H1 (cell line): ENCODE data around the gene CMYA5. TPM values are rescaled to one million over a fixed set of nuclear protein-coding genes. Genes with fewer than 3 reads are reported as not detected.

Experiments used
- CTCF ChIA-PET: fragments of 300-600 bp; sonication (Branson Sonifier 250); formaldehyde crosslinking; loops from one replicate; lab custom pipeline; 2021; ENCODE audit not compliant: partially characterized antibody; lab: Charles Lee
- POLR2A ChIA-PET: fragments of 300-600 bp; sonication (Branson Sonifier 250); formaldehyde crosslinking; loops from one replicate; lab custom pipeline; 2021; ENCODE audit warnings: inconsistent platforms; ENCODE audit not compliant: partially characterized antibody; lab: Charles Lee
- DNase-seq, 2 experiments: peaks; one replicate each; pipeline versions ENCODE4 v3.0.0 to v3.0.0-alpha.2; 2010 to 2022; ENCODE audit warnings: low spot score in 2 of 2, low read depth in 1 of 2, mixed read lengths in 1 of 2
- FAIRE-seq: peaks from 2 replicates; lab custom pipeline; 2011; peaks lifted over from hg19 to GRCh38; lab: Jason Lieb, UNC
- H2AFZ ChIP-seq: 2 replicates; pipeline ENCODE4 v1.8.1; 2012; ENCODE audit warnings: low read length, inconsistent platforms
- H2AK5ac ChIP-seq: 2 replicates; pipeline ENCODE4 v1.6.1; 2013; ENCODE audit warnings: low read depth, low read length
- H2BK120ac ChIP-seq: replicated peaks from 2 replicates; pipeline ENCODE3; 2013; ENCODE audit warnings: low read depth, low read length, inconsistent platforms
- H2BK12ac ChIP-seq: 2 replicates; pipeline ENCODE4 v1.6.1; 2013; ENCODE audit warnings: low read depth, low read length
- H2BK15ac ChIP-seq: 2 replicates; pipeline ENCODE4 v1.6.1; 2013; ENCODE audit warnings: low read length
- H2BK20ac ChIP-seq: 2 replicates; pipeline ENCODE4 v1.6.1; 2013; ENCODE audit warnings: low read length
- H2BK5ac ChIP-seq: 2 replicates; pipeline ENCODE4 v1.6.1; 2013; ENCODE audit warnings: low read depth, low read length
- H3K14ac ChIP-seq: 2 replicates; pipeline ENCODE4 v1.6.1; 2013; ENCODE audit warnings: inconsistent platforms; ENCODE audit not compliant: insufficient read length
- H3K18ac ChIP-seq: 2 replicates; pipeline ENCODE4 v1.6.1; 2013; ENCODE audit warnings: low read length; ENCODE audit errors: extremely low read depth
- H3K23ac ChIP-seq: 2 replicates; pipeline ENCODE4 v1.6.1; 2013; ENCODE audit warnings: inconsistent platforms; ENCODE audit not compliant: insufficient read length
- H3K23me2 ChIP-seq: 2 replicates; pipeline ENCODE4 v1.6.1; 2013; ENCODE audit warnings: low read depth, low read length
- H3K27ac ChIP-seq: 2 replicates; pipeline ENCODE4 v1.6.1; 2011; ENCODE audit warnings: low read depth, low read length, inconsistent platforms
- H3K27me3 ChIP-seq, 4 experiments: replicated peaks in 1 of 4; 1 replicate in 1 of 4; 2 replicates in 3 of 4; pipeline versions ENCODE4 v1.6.1 to v1.8.1; 2011 to 2013; ENCODE audit warnings: low read length in 3 of 4, mild to moderate bottlenecking in 3 of 4, inconsistent platforms in 2 of 4, mixed read lengths in 2 of 4, moderate library complexity in 1 of 4; ENCODE audit not compliant: control insufficient read depth in 3 of 4, insufficient read depth in 3 of 4; ENCODE audit errors: extremely low read depth in 1 of 4
- H3K36me3 ChIP-seq, 4 experiments: 2 replicates each; pipeline versions ENCODE4 v1.6.1 to v1.8.1; 2011 to 2013; ENCODE audit warnings: mild to moderate bottlenecking in 4 of 4, low read length in 3 of 4, moderate library complexity in 2 of 4, control low read depth in 1 of 4, inconsistent platforms in 1 of 4; ENCODE audit not compliant: insufficient read depth in 4 of 4, control insufficient read depth in 2 of 4
- H3K4ac ChIP-seq: replicated peaks from 2 replicates; pipeline ENCODE3; 2013; ENCODE audit warnings: low read length, low read depth, mixed read lengths, inconsistent platforms; ENCODE audit not compliant: insufficient read length
- H3K4me1 ChIP-seq, 4 experiments: replicated peaks in 1 of 4; 1 replicate in 1 of 4; 2 replicates in 3 of 4; pipeline versions ENCODE4 v1.6.1 to v1.8.1; 2011 to 2013; ENCODE audit warnings: low read length in 3 of 4, inconsistent platforms in 2 of 4, mixed read lengths in 1 of 4; ENCODE audit not compliant: insufficient read depth in 4 of 4, control insufficient read depth in 3 of 4
- H3K4me2 ChIP-seq, 2 experiments: 2 replicates each; pipeline versions ENCODE4 v1.6.1 to v1.8.1; 2011 to 2013; ENCODE audit warnings: low read depth in 2 of 2, low read length in 2 of 2, control low read depth in 1 of 2, inconsistent platforms in 1 of 2, mild to moderate bottlenecking in 1 of 2; ENCODE audit not compliant: insufficient read depth in 1 of 2
- H3K4me3 ChIP-seq, 4 experiments: fragments of 200-600, 300-600 bp in 1 of 4; sonication (generic), shearing (Covaris generic), sonication (Bioruptor Twin) in 1 of 4; 2 replicates each; pipeline versions ENCODE4 v1.5.1 to v1.8.1; 2011 to 2016; ENCODE audit warnings: low read length in 4 of 4, low read depth in 3 of 4, control low read depth in 2 of 4, inconsistent platforms in 2 of 4, mild to moderate bottlenecking in 2 of 4, mixed read lengths in 1 of 4, moderate library complexity in 1 of 4; ENCODE audit not compliant: insufficient read depth in 2 of 4; ENCODE audit errors: extremely low read depth in 1 of 4
- H3K56ac ChIP-seq: replicated peaks from 2 replicates; pipeline ENCODE3; 2013; ENCODE audit warnings: low read depth, mild to moderate bottlenecking, mixed read lengths, low read length, inconsistent platforms; ENCODE audit not compliant: insufficient read length
- H3K79me1 ChIP-seq: 2 replicates; pipeline ENCODE4 v1.6.1; 2013; ENCODE audit warnings: low read depth, low read length, control low read depth
- H3K79me2 ChIP-seq, 2 experiments: 2 replicates each; pipeline versions ENCODE4 v1.6.1 to v1.8.1; 2012 to 2013; ENCODE audit warnings: low read length in 2 of 2, mild to moderate bottlenecking in 2 of 2, inconsistent platforms in 1 of 2; ENCODE audit not compliant: insufficient read depth in 2 of 2, control insufficient read depth in 1 of 2
- H3K9ac ChIP-seq, 4 experiments: replicated peaks in 1 of 4; 1 replicate in 1 of 4; 2 replicates in 3 of 4; pipeline versions ENCODE4 v1.6.1 to v1.8.1; 2011 to 2013; ENCODE audit warnings: low read depth in 3 of 4, low read length in 3 of 4, control low read depth in 2 of 4, mild to moderate bottlenecking in 2 of 4, moderate library complexity in 2 of 4, inconsistent platforms in 1 of 4; ENCODE audit errors: extremely low read depth in 1 of 4
- H3K9me3 ChIP-seq, 2 experiments: 2 replicates each; pipeline versions ENCODE4 v1.6.1 to v1.8.1; 2012 to 2013; ENCODE audit warnings: mild to moderate bottlenecking in 2 of 2, moderate library complexity in 2 of 2, control low read depth in 1 of 2, inconsistent platforms in 1 of 2, low read depth in 1 of 2, low read length in 1 of 2, mixed read lengths in 1 of 2; ENCODE audit not compliant: insufficient read depth in 2 of 2
- H4K20me1 ChIP-seq, 2 experiments: replicated peaks in 1 of 2; 2 replicates each; pipeline versions ENCODE3 to v1.8.1; 2011 to 2013; ENCODE audit warnings: inconsistent platforms in 2 of 2, low read length in 2 of 2, mild to moderate bottlenecking in 1 of 2; ENCODE audit not compliant: insufficient read depth in 2 of 2, control insufficient read depth in 1 of 2
- H4K5ac ChIP-seq: 2 replicates; pipeline ENCODE4 v1.6.1; 2013; ENCODE audit warnings: low read length, low read depth, mixed read lengths, inconsistent platforms; ENCODE audit not compliant: insufficient read length
- H4K8ac ChIP-seq: 2 replicates; pipeline ENCODE4 v1.8.0; 2013; ENCODE audit warnings: mild to moderate bottlenecking, moderate library complexity, low read length, inconsistent platforms; ENCODE audit not compliant: insufficient read depth; ENCODE audit errors: extremely low read depth
- H4K91ac ChIP-seq: replicated peaks from 2 replicates; pipeline ENCODE3; 2013; ENCODE audit warnings: low read length, mixed read lengths, inconsistent platforms; ENCODE audit not compliant: insufficient read length
- EP300 ChIP-seq, 2 experiments: IDR thresholded peaks; 1 replicate in 1 of 2; 2 replicates in 1 of 2; pipeline ENCODE4 v1.6.1; 2011 to 2012; ENCODE audit warnings: low read depth in 2 of 2, low read length in 2 of 2, mild to moderate bottlenecking in 2 of 2, borderline replicate concordance in 1 of 2, inconsistent platforms in 1 of 2, moderate library complexity in 1 of 2
- FOSL1 ChIP-seq: IDR thresholded peaks from 2 replicates; pipeline ENCODE4 v1.6.1; 2011; ENCODE audit warnings: mild to moderate bottlenecking, low read depth, low read length, moderate library complexity; ENCODE audit not compliant: insufficient read depth
- KDM4A ChIP-seq: IDR thresholded peaks from one replicate; pipeline ENCODE4 v1.7.1; 2012; ENCODE audit warnings: low read depth, mild to moderate bottlenecking, moderate library complexity, low read length, inconsistent platforms; ENCODE audit not compliant: severe bottlenecking
- KDM5A ChIP-seq: fragments of 200-600 bp; IDR thresholded peaks from 2 replicates; pipeline ENCODE4 v1.7.1; 2012; ENCODE audit warnings: mild to moderate bottlenecking, low read length, inconsistent platforms, mixed read lengths
- SUZ12 ChIP-seq: fragments of 200-600 bp; sonication (generic); IDR thresholded peaks from 2 replicates; pipeline ENCODE4 v1.6.1; 2012; ENCODE audit warnings: mild to moderate bottlenecking, inconsistent platforms, low read length, moderate library complexity, mixed read lengths
- ZNF274 ChIP-seq: IDR thresholded peaks from 2 replicates; pipeline ENCODE4 v1.7.0; 2012; ENCODE audit warnings: low read length, borderline replicate concordance; ENCODE audit errors: extremely low read depth
- WGBS, 2 experiments: shearing (Covaris generic) in 1 of 2; methylation state at CpG; one replicate each; pipeline versions ENCODE4 v1.1.6 to v1.1.7; 2013 to 2015; ENCODE audit warnings: low lambda C conversion rate in 2 of 2, mixed read lengths in 2 of 2, inconsistent platforms in 1 of 2, low coverage in 1 of 2, missing lambda C conversion rate in 1 of 2; ENCODE audit not compliant: insufficient replicate concordance in 2 of 2, insufficient coverage in 1 of 2, insufficient read length in 1 of 2; ENCODE audit errors: extremely low coverage in 1 of 2, missing lambda C conversion rate in 1 of 2; 5-methylcytosine and 5-hydroxymethylcytosine counted together
- polyA plus RNA-seq, 7 experiments: library from polyadenylated mRNA; depleted of rRNA in 3 of 7; stranded (reverse) in 5 of 7; unstranded in 2 of 7; fragments of >200 nt in 5 of 7; fragments of 200-250 nt in 2 of 7; gene quantifications; 1 replicate in 5 of 7; 2 replicates in 1 of 7; 4 replicates in 1 of 7; pipeline versions ENCODE4 v1.2.1 to v1.2.3, GENCODE V29; 2011 to 2013; ENCODE audit warnings: missing spikeins in 2 of 7, mixed read lengths in 2 of 7
- total RNA-seq: library from RNA; stranded (reverse); fragmentation: NEBNext Ultra II Directional; extraction: Animal tissue kit (Norgen Biotek cat#: 25700); gene quantifications from 2 replicates; pipeline ENCODE4 v1.2.1, GENCODE V29; 2021

Gene CMYA5
- total and polyA plus RNA-seq, 2 of the 8 experiments (the other 6 are each of a cell fraction or from before 2014, with no cell fraction given) = 0.88 to 0.95 TPM

DNA sequence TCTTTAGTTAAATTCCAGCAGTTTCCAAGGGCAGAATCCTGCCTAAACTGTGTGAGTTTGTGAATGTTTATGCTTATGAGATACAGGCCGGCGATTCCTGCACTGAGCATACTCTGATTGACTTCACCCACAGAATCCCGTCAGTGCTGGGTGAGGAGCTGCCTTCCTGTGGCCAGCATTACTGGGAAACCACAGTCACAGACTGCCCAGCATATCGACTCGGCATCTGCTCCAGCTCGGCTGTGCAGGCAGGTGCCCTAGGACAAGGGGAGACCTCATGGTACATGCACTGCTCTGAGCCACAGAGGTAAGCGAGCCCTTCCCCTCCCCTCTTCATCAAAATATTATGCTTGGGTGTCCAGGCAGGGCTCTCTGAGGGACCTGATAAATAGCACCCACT lies 103.7 kb downstream of the CMYA5 start:
- H3K23ac ChIP-seq = no peak overlapping the region
- no peak for FAIRE-seq

More for the DNA sequence above, 103.7 kb downstream of the CMYA5 start:
- no peaks in the 10 kb centered on the region for H3K23me2 ChIP-seq
- no peaks in the 10 kb centered on the region for H3K27me3 ChIP-seq
- no peaks in the 10 kb centered on the region for H4K20me1 ChIP-seq
- H2BK15ac ChIP-seq = no peak overlapping the region
- H3K9ac ChIP-seq = no peak overlapping the region
- H4K91ac ChIP-seq = no peak overlapping the region
- H3K4me3 ChIP-seq = no peak overlapping the region
- H2AK5ac ChIP-seq = no peak overlapping the region
- no peak overlapping the region for H3K4me2 ChIP-seq
- H3K56ac ChIP-seq = no peak overlapping the region
- no peak overlapping the region for H2AFZ ChIP-seq
- H3K18ac ChIP-seq = no peak overlapping the region
- no peak overlapping the region for H2BK20ac ChIP-seq
- H3K79me2 ChIP-seq = no peaks in the 10 kb centered on the region
- no peaks in the 10 kb centered on the region; a peak in 1 of 7 replicates for H3K4me1 ChIP-seq
- H2BK5ac ChIP-seq = no peak overlapping the region
- H4K5ac ChIP-seq = no peak overlapping the region
- H2BK120ac ChIP-seq = no peak overlapping the region
- no peak overlapping the region for H2BK12ac ChIP-seq
- H3K9me3 ChIP-seq = no peaks in the 10 kb centered on the region
- no peak overlapping the region for H3K4ac ChIP-seq
- no peak for DNase-seq
- 91% methylated on average over 6 of the region's 7 CpGs; no CpG with 5 or more reads in 1 of the 2 experiments for WGBS, 2 experiments
- H4K8ac ChIP-seq = no peak overlapping the region
- H3K27ac ChIP-seq = no peak overlapping the region
- no peaks in the 10 kb centered on the region for H3K79me1 ChIP-seq
- H3K14ac ChIP-seq = no peak overlapping the region
- no peaks in the 10 kb centered on the region for H3K36me3 ChIP-seq
- TF ChIP-seq EP300 (IDR thresholded peaks at IDR 0.05; ENCODE audit: borderline replicate concordance in 1 of 2, low read depth in 2 of 2, low read length in 2 of 2) (no peak), SUZ12 (no peak), KDM4A (no peak), FOSL1 (no peak), ZNF274 (no peak), KDM5A (no peak)
- TF ChIP-seq, all 59 proteins: peak for 0
- POLR2A ChIA-PET = interaction anchor here (0.5 kb wide), 1 partner anchor 186 kb away, joined by 3 read pairs; no protein-coding TSS in a partner anchor
- CTCF ChIA-PET = interaction anchor here (1.1 to 1.9 kb wide), 3 partner anchors 30 to 90 kb away, joined by 3 to 7 read pairs (median 5); no protein-coding TSS in a partner anchor
